AG04450 (cell line): ENCODE data around the gene SCRT2. TPM values are rescaled to one million over a fixed set of nuclear protein-coding genes. Genes with fewer than 3 reads are reported as not detected.
A peak's percentile ranks its signal among the peaks of the same experiment; 100 is the strongest.
"Not testable (repeated sequence)": the region's sequence is repeated elsewhere in the genome, so short reads cannot be mapped to it uniquely, and the experiment has no call there.

Experiments
- CTCF ChIA-PET: fragments of 300-600, 350-600 bp; formaldehyde crosslinking; extraction: SDS; loops from one replicate; lab custom pipeline; 2022; ENCODE audit warnings: antibody characterized with exemption, inconsistent platforms; lab: Charles Lee
- POLR2A ChIA-PET: fragments of 350-600 bp; formaldehyde crosslinking; extraction: SDS; loops from one replicate; lab custom pipeline; 2021; ENCODE audit warnings: antibody characterized with exemption, inconsistent platforms; lab: Yijun Ruan, JAX
- DNase-seq: peaks from one replicate; pipeline ENCODE4 v3.0.0-alpha.2; 2011; ENCODE audit warnings: low read depth, low spot score
- H3K27ac ChIP-seq: one replicate; pipeline ENCODE4 v1.5.1; 2012; ENCODE audit warnings: low read depth, low read length, control low read depth
- H3K27me3 ChIP-seq: one replicate; pipeline ENCODE4 v1.6.0; 2012; ENCODE audit warnings: low read length; ENCODE audit not compliant: control insufficient read depth, insufficient read depth
- H3K4me3 ChIP-seq: 2 replicates; pipeline ENCODE4 v1.5.1; 2011; ENCODE audit warnings: mild to moderate bottlenecking, low read depth, low read length, control low read depth
- H3K9me3 ChIP-seq: 2 replicates; pipeline ENCODE4 v1.5.1; 2012; ENCODE audit warnings: low read length; ENCODE audit not compliant: control insufficient read depth, insufficient read depth
- CTCF ChIP-seq: IDR thresholded peaks from 2 replicates; pipeline ENCODE4 v1.5.1; 2011; ENCODE audit warnings: low read depth, low read length, control low read depth, inconsistent platforms
- polyA plus RNA-seq: library from polyadenylated mRNA; depleted of rRNA; stranded (reverse); fragments of >200 nt; gene quantifications from 2 replicates; pipeline ENCODE4 v1.2.3, GENCODE V29; 2011

The SCRT2 gene
- polyA plus RNA-seq, 1 experiment: not detected

- H3K4me3 ChIP-seq: peak overlapping the region; percentile 31; the same call in 1 of the 2 replicates
- peaks cover under 1% of the 10 kb centered on the region for H3K9me3 ChIP-seq
- ChIA-PET POLR2A (interaction anchor here (0.7 kb wide), 1 partner anchor 10 kb away, joined by 3 read pairs; no protein-coding TSS in a partner anchor), CTCF (no interaction called here)
- no peak for DNase-seq
- H3K27ac ChIP-seq: no peak overlapping the region
- no peak for TF ChIP-seq CTCF
- H3K27me3 ChIP-seq: peaks cover 5% of the 10 kb centered on the region
Observed at GRCh38 chr20:642398-643174, 33.0 kb downstream of the SCRT2 start.

GRCh38 chr20:642013-642397 is 33.6 kb downstream of the SCRT2 start:
- POLR2A ChIA-PET, H3K27ac ChIP-seq, H3K27me3 ChIP-seq, H3K9me3 ChIP-seq, DNase-seq, H3K4me3 ChIP-seq, CTCF ChIA-PET: not testable (repeated sequence)

- Histone ChIP-seq H3K27ac (no peak overlapping the region), H3K4me3 (no peak overlapping the region), H3K9me3 (no peaks in the 10 kb centered on the region), H3K27me3 (peaks cover 11% of the 10 kb centered on the region)
- CTCF ChIA-PET: no interaction called here
- TF ChIP-seq CTCF: no peak
- no peak for DNase-seq
- POLR2A ChIA-PET: no interaction called here
Observed at GRCh38 chr20:641516-641875, 34.1 kb downstream of the SCRT2 start.

- no peak for TF ChIP-seq CTCF
- Histone ChIP-seq H3K4me3 (no peak overlapping the region), H3K9me3 (no peaks in the 10 kb centered on the region), H3K27me3 (peaks cover 14% of the 10 kb centered on the region), H3K27ac (no peak overlapping the region)
- ChIA-PET POLR2A (no interaction called here), CTCF (interaction anchor here (1.3 to 1.4 kb wide), 2 partner anchors 26 to 78 kb away, joined by 3 to 5 read pairs; no protein-coding TSS in a partner anchor)
- DNase-seq: no peak
Observed at GRCh38 chr20:640674-641515, 34.7 kb downstream of the SCRT2 start.

- ChIA-PET POLR2A (no interaction called here), CTCF (interaction anchor here (0.6 kb wide), 2 partner anchors 34 to 284 kb away, joined by 4 read pairs; no protein-coding TSS in a partner anchor)
- no peak for TF ChIP-seq CTCF
- no peaks in the 10 kb centered on the region for H3K9me3 ChIP-seq
- no peak overlapping the region for H3K4me3 ChIP-seq
- H3K27ac ChIP-seq: no peak overlapping the region
- peaks cover 33% of the 10 kb centered on the region for H3K27me3 ChIP-seq
- no peak for DNase-seq
Observed at GRCh38 chr20:638579-638978, 37.0 kb downstream of the SCRT2 start.
